Hepatocyte (in vitro differentiated cells): ENCODE measurements around the gene GATAD2A. TPM values are rescaled to one million over a fixed set of nuclear protein-coding genes. Genes with fewer than 3 reads are reported as not detected.

Experiments
- DNase-seq: peaks from one replicate; pipeline ENCODE4 v3.0.0-alpha.2; 2016; ENCODE audit warnings: low spot score
- H2AFZ ChIP-seq: fragments of 200-600 bp; sonication (generic); 2 replicates; pipeline ENCODE4 v1.6.0; 2016; ENCODE audit warnings: antibody characterized with exemption, mild to moderate bottlenecking
- H3K27ac ChIP-seq: fragments of 200-600 bp; sonication (generic); 2 replicates; pipeline ENCODE4 v1.5.1; 2016; ENCODE audit warnings: mild to moderate bottlenecking
- H3K27me3 ChIP-seq: fragments of 200-600 bp; sonication (generic); 2 replicates; pipeline ENCODE4 v1.6.1; 2016
- H3K36me3 ChIP-seq: fragments of 200-600 bp; sonication (generic); replicated peaks from 2 replicates; pipeline ENCODE4 v1.5.1; 2016; ENCODE audit warnings: low read depth; ENCODE audit not compliant: insufficient read depth
- H3K4me1 ChIP-seq: fragments of 200-600 bp; sonication (generic); 2 replicates; pipeline ENCODE4 v1.5.1; 2016; ENCODE audit warnings: mild to moderate bottlenecking, moderate library complexity; ENCODE audit not compliant: insufficient read depth
- H3K4me2 ChIP-seq: fragments of 200-600 bp; sonication (generic); 2 replicates; pipeline ENCODE4 v1.6.0; 2016
- H3K4me3 ChIP-seq: fragments of 200-600 bp; sonication (generic); 2 replicates; pipeline ENCODE4 v1.5.1; 2016; ENCODE audit warnings: mild to moderate bottlenecking
- H3K79me2 ChIP-seq: fragments of 200-600 bp; sonication (generic); 2 replicates; pipeline ENCODE4 v1.6.0; 2017; ENCODE audit warnings: mild to moderate bottlenecking
- H3K9me2 ChIP-seq: fragments of 200-600 bp; sonication (generic); replicated peaks from 2 replicates; pipeline ENCODE4 v1.6.0; 2017; ENCODE audit warnings: mild to moderate bottlenecking; ENCODE audit not compliant: insufficient read depth
- H3K9me3 ChIP-seq: fragments of 200-600 bp; sonication (generic); 2 replicates; pipeline ENCODE4 v1.5.1; 2016; ENCODE audit warnings: low read depth, mild to moderate bottlenecking
- H4K20me1 ChIP-seq: fragments of 200-600 bp; sonication (generic); 2 replicates; pipeline ENCODE4 v1.6.0; 2016; ENCODE audit warnings: mild to moderate bottlenecking; ENCODE audit not compliant: insufficient read depth, poor library complexity, severe bottlenecking
- EZH2 ChIP-seq: fragments of 200-600 bp; sonication (generic); IDR thresholded peaks from 2 replicates; pipeline ENCODE4 v1.6.1; 2016; ENCODE audit warnings: antibody characterized with exemption, mild to moderate bottlenecking, borderline replicate concordance
- EZH2phosphoT487 ChIP-seq: fragments of 200-600 bp; sonication (generic); IDR thresholded peaks from one replicate; pipeline ENCODE4 v1.6.1; 2018; ENCODE audit warnings: antibody characterized with exemption, mild to moderate bottlenecking, low read depth, moderate library complexity; ENCODE audit not compliant: unreplicated experiment, severe bottlenecking
- WGBS: methylation state at CpG from one replicate; pipeline ENCODE4 v1.1.6; 2016; ENCODE audit warnings: low lambda C conversion rate; ENCODE audit errors: missing lambda C conversion rate; 5-methylcytosine and 5-hydroxymethylcytosine counted together
- polyA plus RNA-seq: library from polyadenylated mRNA; unstranded; fragments of >200 nt; fragmentation: Nextera tagmentation; extraction: Ambion mirVana; gene quantifications from 2 replicates; pipeline ENCODE4 v1.2.1, GENCODE V29; 2016
- total RNA-seq: library from RNA; depleted of rRNA; stranded (reverse); fragments of >200 nt; gene quantifications from 2 replicates; pipeline ENCODE4 v1.2.3, GENCODE V29; 2014
- TF ChIP-seq, protein P1 (sequence below): fragments of 200-600 bp; sonication (generic); IDR thresholded peaks from 2 replicates; pipeline ENCODE4 v1.5.1; 2016; ENCODE audit warnings: antibody characterized with exemption, mild to moderate bottlenecking; ENCODE audit not compliant: poor library complexity

Gene GATAD2A
- total and polyA plus RNA-seq, 2 experiments from 2014 or later, result 35.3 to 35.7 TPM

DNA sequence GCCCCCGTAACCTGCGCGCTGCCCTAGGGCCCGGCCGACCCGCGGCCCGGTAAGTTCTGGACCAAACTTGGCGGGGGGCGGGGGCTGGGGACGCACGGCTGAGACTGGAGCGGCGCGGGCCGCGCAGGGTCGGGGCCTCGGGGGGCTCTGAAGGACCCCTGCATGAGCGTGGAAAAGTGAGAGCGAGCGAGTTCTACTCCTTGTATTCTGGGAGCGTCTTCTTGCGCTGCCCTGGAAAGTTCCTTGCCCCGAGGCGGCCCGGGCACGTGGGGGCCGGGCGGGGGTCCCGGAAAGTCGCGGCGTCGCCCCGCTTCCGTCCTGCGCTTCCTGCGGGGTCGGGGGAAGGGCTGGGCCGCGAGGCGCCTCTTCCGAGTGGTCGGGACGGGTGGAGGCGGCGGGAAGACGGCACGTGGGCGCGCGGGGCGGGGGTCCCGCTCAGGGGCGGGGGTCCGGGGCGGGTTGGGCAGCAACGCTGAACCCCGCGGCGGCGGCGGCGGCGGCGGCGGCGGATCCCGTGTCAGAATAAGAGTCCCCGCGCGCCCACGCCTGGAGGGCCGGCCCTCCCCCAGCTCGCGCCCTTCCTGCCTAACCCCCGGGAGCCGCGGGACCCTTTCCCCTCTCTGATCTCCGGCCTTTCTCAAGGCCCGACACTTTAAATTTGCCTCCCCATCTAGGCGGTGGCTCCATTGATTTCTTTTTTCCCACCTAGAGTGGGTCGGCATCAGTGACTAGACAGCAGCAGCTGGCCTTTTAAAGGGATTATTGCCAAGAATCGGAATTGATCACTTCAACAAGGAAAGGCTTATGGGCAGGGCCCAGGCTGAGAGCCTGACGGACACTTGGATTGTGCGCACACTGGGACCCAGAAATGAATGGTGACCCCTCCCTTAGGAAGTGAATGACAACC, 749 bp downstream of the GATAD2A start:
- Histone ChIP-seq H3K27me3 (no peaks in the 10 kb centered on the region), H2AFZ (peak overlapping the region; percentile 37), H3K4me3 (peak overlapping the region; percentile 54), H4K20me1 (peaks cover 42% of the 10 kb centered on the region), H3K9me2 (no peaks in the 10 kb centered on the region), H3K4me2 (peak overlapping the region; percentile 86), H3K36me3 (no peaks in the 10 kb centered on the region), H3K27ac (peak overlapping the region; percentile 94), H3K4me1 (peaks cover 34% of the 10 kb centered on the region), H3K9me3 (no peaks in the 10 kb centered on the region), H3K79me2 (peaks cover 71% of the 10 kb centered on the region)
- TF ChIP-seq EZH2, result no peak
- TF ChIP-seq, protein P1, sequence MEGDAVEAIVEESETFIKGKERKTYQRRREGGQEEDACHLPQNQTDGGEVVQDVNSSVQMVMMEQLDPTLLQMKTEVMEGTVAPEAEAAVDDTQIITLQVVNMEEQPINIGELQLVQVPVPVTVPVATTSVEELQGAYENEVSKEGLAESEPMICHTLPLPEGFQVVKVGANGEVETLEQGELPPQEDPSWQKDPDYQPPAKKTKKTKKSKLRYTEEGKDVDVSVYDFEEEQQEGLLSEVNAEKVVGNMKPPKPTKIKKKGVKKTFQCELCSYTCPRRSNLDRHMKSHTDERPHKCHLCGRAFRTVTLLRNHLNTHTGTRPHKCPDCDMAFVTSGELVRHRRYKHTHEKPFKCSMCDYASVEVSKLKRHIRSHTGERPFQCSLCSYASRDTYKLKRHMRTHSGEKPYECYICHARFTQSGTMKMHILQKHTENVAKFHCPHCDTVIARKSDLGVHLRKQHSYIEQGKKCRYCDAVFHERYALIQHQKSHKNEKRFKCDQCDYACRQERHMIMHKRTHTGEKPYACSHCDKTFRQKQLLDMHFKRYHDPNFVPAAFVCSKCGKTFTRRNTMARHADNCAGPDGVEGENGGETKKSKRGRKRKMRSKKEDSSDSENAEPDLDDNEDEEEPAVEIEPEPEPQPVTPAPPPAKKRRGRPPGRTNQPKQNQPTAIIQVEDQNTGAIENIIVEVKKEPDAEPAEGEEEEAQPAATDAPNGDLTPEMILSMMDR, result no peak
- no peak for TF ChIP-seq EZH2phosphoT487
- peak; percentile 75 for DNase-seq
- WGBS, result 1% methylated on average over 23 of the region's 87 CpGs

DNA sequence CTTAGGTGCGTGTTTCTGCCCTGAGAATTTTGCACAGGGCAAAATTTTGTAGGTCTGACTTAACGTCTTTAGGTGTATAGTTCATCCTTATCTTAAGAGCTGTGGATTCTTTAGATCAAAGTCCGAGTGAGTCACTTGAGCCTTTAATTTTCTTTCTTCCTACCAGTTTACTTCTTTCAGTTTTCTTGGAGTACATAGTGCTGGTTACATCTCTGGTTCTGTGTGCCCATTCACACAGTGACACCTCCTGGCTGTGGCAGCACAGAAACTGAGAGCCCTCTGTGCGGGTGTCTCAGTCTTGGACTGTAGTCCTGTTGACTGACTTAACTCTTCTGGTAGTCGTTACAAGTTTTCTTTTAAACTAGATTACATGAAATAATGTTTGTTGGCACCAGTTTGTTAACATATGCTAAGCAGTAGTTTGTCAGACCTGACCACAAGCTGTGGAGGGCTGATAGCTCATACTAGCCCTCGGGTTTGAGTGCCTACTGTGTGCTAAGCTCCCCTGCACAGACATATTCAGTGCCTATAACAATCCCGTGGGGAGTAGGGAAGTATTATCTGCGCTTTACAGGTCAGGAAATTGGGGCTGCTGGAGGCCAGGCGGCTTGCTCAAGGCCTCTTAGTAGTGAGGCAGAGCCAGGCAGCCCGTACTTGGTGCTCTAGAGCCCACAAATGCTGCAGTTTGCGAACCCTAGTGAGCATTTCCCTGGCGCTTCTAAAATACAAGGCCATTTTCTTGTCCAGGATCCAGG, 1.6 kb downstream of the GATAD2A start:
- TF ChIP-seq EZH2phosphoT487, result no peak
- TF ChIP-seq EZH2, result no peak
- TF ChIP-seq, protein P1, result peak; percentile 43
- 35% methylated on average over 12 of the region's 12 CpGs for WGBS
- Histone ChIP-seq H3K36me3 (no peaks in the 10 kb centered on the region), H3K79me2 (peaks cover 71% of the 10 kb centered on the region), H3K4me2 (peak overlapping the region; percentile 86), H3K4me3 (peak overlapping the region; percentile 54), H3K27me3 (no peaks in the 10 kb centered on the region), H3K27ac (peak overlapping the region; percentile 94), H3K9me3 (no peaks in the 10 kb centered on the region), H2AFZ (no peak overlapping the region), H3K4me1 (peaks cover 34% of the 10 kb centered on the region), H4K20me1 (peaks cover 50% of the 10 kb centered on the region), H3K9me2 (no peaks in the 10 kb centered on the region)
- DNase-seq, result peak; percentile 72

DNA sequence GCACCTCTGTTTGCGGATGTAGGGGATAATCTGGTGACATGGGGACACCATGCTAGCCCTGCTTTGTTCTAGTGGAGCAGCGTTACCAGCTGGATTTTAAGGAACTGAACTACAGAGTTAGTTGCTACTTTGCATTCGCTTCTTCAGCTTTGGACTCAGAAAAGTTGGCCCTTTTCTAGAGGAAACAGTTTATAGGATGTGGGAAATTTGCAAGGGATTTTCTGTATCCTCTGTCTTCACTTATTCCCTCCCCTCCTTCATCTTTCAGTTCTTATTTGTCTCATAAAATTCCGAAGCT, 2.1 kb downstream of the GATAD2A start:
- Histone ChIP-seq H3K27ac (peak overlapping the region; percentile 94), H3K4me3 (peak overlapping the region; percentile 54), H4K20me1 (peaks cover 55% of the 10 kb centered on the region), H3K36me3 (no peaks in the 10 kb centered on the region), H3K4me1 (peaks cover 34% of the 10 kb centered on the region), H2AFZ (no peak overlapping the region), H3K79me2 (peaks cover 71% of the 10 kb centered on the region), H3K4me2 (peak overlapping the region; percentile 86), H3K27me3 (no peaks in the 10 kb centered on the region), H3K9me3 (no peaks in the 10 kb centered on the region), H3K9me2 (no peaks in the 10 kb centered on the region)
- WGBS, result 70% methylated on average over 4 of the region's 4 CpGs
- no peak for DNase-seq
- TF ChIP-seq EZH2, result no peak
- TF ChIP-seq, protein P1, result no peak
